T-helper 2 cell treated with Interferon-gamma antibody and Interleukin-4, amounts not matched to agents 5 μg/mL and 100 μg/mL, for 36 hours (primary cell): ENCODE data around the gene MYLK.

Experiments
- DNase-seq: peaks from one replicate; pipeline ENCODE4 v3.0.0; 2021; ENCODE audit warnings: low spot score
- H3K27ac Mint-ChIP-seq: one replicate; pipeline ENCODE4 v1.8.0; 2021; ENCODE audit warnings: mild to moderate bottlenecking, mixed read lengths
- H3K27me3 Mint-ChIP-seq: one replicate; pipeline ENCODE4 v1.8.0; 2021; ENCODE audit warnings: low read depth, mixed read lengths
- H3K36me3 Mint-ChIP-seq: one replicate; pipeline ENCODE4 v1.8.0; 2021; ENCODE audit warnings: low read depth, mixed read lengths
- H3K4me1 Mint-ChIP-seq: one replicate; pipeline ENCODE4 v1.8.0; 2021; ENCODE audit warnings: low read depth, mixed read lengths
- H3K4me3 Mint-ChIP-seq: one replicate; pipeline ENCODE4 v1.8.0; 2022; ENCODE audit warnings: mild to moderate bottlenecking, moderate library complexity, mixed read lengths
- H3K9me3 Mint-ChIP-seq: one replicate; pipeline ENCODE4 v1.8.0; 2021; ENCODE audit warnings: mixed read lengths

The MYLK gene

GRCh38 chr3:123805101-123805500, 79.0 kb downstream of the MYLK start:
- no peaks in the 10 kb centered on the region for H3K9me3 Mint-ChIP-seq
- no peaks in the 10 kb centered on the region for H3K27me3 Mint-ChIP-seq
- H3K4me3 Mint-ChIP-seq: no peak overlapping the region
- DNase-seq: no peak
- no peak overlapping the region for H3K27ac Mint-ChIP-seq
- no peaks in the 10 kb centered on the region for H3K4me1 Mint-ChIP-seq
- H3K36me3 Mint-ChIP-seq: no peaks in the 10 kb centered on the region

GRCh38 chr3:123804676-123805075, 79.5 kb downstream of the MYLK start:
- no peak overlapping the region for H3K4me3 Mint-ChIP-seq
- H3K9me3 Mint-ChIP-seq: no peaks in the 10 kb centered on the region
- DNase-seq: no peak
- H3K4me1 Mint-ChIP-seq: no peaks in the 10 kb centered on the region
- H3K36me3 Mint-ChIP-seq: no peaks in the 10 kb centered on the region
- no peaks in the 10 kb centered on the region for H3K27me3 Mint-ChIP-seq
- no peak overlapping the region for H3K27ac Mint-ChIP-seq

DNA sequence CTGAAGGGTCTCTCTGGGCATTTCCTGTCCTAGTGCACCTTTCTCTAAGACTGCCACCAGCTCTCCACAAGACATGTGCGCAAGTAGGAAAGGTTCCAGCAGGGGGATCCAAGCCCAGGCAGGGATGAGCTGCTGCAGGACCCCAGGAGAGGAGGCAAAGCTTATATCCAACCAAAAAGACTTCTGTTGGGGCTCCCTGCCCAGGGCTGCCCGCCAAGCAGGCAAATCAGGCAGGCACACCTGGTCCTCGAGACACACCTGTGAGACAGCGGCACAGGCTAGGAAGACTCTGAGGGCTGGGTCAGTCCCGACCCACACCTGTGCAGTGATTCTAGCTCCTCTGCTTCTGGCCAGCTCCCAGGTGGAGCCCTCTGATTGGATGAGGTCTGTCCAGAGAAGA, 80.6 kb downstream of the MYLK start:
- DNase-seq: no peak
- H3K4me3 Mint-ChIP-seq: no peak overlapping the region
- no peaks in the 10 kb centered on the region for H3K9me3 Mint-ChIP-seq
- H3K27ac Mint-ChIP-seq: no peak overlapping the region
- H3K36me3 Mint-ChIP-seq: no peaks in the 10 kb centered on the region
- no peaks in the 10 kb centered on the region for H3K27me3 Mint-ChIP-seq
- no peaks in the 10 kb centered on the region for H3K4me1 Mint-ChIP-seq

DNA sequence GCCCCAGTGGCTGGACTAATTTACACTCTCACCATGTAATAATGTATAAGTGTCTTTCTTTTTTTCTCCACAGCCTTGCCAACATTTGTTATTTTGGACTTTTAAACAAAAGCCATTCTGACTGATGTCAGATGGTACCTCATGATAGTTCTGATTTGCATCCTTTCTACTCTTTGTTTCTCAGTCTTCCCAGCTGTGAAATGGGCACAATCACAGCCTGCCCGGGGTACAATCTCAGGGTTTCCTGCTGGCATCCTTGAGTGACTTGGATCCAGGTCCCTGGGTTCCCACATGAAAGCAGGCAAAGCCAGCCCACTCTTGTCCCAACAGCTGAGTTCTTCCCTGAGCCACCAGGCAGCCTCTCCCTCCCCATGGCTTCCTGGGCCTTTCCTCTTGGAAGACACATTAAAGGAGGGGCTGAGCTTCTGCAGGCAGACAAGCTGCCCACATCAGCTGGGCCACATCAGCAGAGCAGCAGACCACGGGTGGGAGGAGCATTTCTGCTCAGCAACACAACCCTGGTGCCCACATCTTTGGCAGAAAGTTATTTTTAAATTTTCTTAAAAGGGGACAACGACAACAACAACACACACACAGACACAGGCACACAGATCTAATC, 82.0 kb downstream of the MYLK start:
- H3K9me3 Mint-ChIP-seq: no peaks in the 10 kb centered on the region
- no peak overlapping the region for H3K27ac Mint-ChIP-seq
- H3K4me3 Mint-ChIP-seq: no peak overlapping the region
- no peaks in the 10 kb centered on the region for H3K36me3 Mint-ChIP-seq
- H3K4me1 Mint-ChIP-seq: no peaks in the 10 kb centered on the region
- no peaks in the 10 kb centered on the region for H3K27me3 Mint-ChIP-seq
- DNase-seq: no peak

DNA sequence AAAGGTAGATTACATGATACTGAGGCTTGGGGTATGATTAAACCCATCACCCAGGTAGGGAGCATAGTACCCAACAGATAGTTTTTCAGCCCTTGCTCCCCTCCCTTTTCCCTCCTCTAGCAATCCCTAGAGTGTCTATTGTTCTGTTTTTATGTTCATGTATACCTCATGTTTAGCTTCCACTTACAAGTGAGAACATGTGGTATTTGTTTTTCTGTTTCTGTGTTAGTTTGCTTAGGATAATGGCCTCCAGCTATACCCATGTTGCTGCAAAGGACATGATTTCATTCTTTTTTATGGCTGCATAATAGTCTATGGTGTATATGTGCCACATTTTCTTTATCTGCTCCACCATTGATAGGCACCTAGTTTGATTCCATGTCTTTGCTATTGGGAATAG, 82.7 kb downstream of the MYLK start:
- no peak for DNase-seq
- Mint-ChIP-seq H3K9me3 (no peaks in the 10 kb centered on the region), H3K4me1 (no peaks in the 10 kb centered on the region), H3K27me3 (no peaks in the 10 kb centered on the region), H3K4me3 (no peak overlapping the region), H3K36me3 (no peaks in the 10 kb centered on the region), H3K27ac (no peak overlapping the region)

DNA sequence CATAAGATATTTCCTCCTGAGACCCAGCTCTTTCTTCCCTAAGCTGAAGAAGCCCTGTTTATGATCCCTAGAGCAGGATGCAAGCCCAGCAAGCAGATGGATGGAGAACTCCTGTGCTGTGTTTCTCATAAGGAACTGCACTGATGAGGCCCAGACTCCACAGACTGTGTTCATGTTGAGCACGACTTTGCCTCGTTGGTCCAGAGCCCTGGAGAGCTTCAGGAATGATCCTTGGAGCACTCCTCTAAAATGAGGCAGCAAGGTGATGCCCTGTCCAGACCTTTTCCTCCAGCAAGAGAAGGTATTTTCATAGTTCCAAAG, 83.8 kb downstream of the MYLK start:
- no peak overlapping the region for H3K27ac Mint-ChIP-seq
- H3K4me3 Mint-ChIP-seq: no peak overlapping the region
- H3K27me3 Mint-ChIP-seq: peaks cover 4% of the 10 kb centered on the region
- H3K4me1 Mint-ChIP-seq: no peaks in the 10 kb centered on the region
- no peak for DNase-seq
- H3K36me3 Mint-ChIP-seq: no peaks in the 10 kb centered on the region
- H3K9me3 Mint-ChIP-seq: no peaks in the 10 kb centered on the region

- no peaks in the 10 kb centered on the region for H3K36me3 Mint-ChIP-seq
- peaks cover 6% of the 10 kb centered on the region for H3K27me3 Mint-ChIP-seq
- no peak overlapping the region for H3K4me3 Mint-ChIP-seq
- DNase-seq: no peak
- no peak overlapping the region for H3K27ac Mint-ChIP-seq
- H3K4me1 Mint-ChIP-seq: no peaks in the 10 kb centered on the region
- H3K9me3 Mint-ChIP-seq: no peaks in the 10 kb centered on the region
Observed at GRCh38 chr3:123799544-123800361, 84.4 kb downstream of the MYLK start.

DNA sequence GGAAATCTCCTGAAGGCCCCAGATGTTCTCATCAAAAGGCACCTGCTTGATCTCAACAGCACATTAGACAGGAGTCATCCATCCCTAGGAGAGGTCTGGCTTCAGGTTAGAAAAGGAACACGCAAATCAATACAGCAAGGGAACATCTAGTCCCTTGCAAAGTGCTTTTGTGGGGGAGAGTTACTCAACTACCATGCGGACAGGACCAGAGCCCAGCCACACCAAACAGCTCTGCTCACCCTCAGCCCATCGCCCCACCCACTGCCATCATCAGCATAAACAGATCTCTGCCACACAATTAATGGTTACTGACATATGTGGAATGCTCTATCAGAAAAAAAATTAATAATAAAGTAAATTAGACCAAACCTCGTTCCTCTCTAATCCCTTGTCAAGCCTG, 85.6 kb downstream of the MYLK start:
- Mint-ChIP-seq H3K27me3 (peaks cover 10% of the 10 kb centered on the region), H3K36me3 (no peaks in the 10 kb centered on the region), H3K9me3 (no peaks in the 10 kb centered on the region), H3K27ac (no peak overlapping the region), H3K4me3 (no peak overlapping the region), H3K4me1 (no peaks in the 10 kb centered on the region)
- DNase-seq: no peak

GRCh38 chr3:123795471-123796251, 88.5 kb downstream of the MYLK start:
- Mint-ChIP-seq H3K36me3 (no peaks in the 10 kb centered on the region), H3K27me3 (peaks cover 14% of the 10 kb centered on the region), H3K27ac (no peak overlapping the region), H3K4me3 (no peak overlapping the region), H3K4me1 (no peaks in the 10 kb centered on the region), H3K9me3 (no peaks in the 10 kb centered on the region)
- DNase-seq: no peak

DNA sequence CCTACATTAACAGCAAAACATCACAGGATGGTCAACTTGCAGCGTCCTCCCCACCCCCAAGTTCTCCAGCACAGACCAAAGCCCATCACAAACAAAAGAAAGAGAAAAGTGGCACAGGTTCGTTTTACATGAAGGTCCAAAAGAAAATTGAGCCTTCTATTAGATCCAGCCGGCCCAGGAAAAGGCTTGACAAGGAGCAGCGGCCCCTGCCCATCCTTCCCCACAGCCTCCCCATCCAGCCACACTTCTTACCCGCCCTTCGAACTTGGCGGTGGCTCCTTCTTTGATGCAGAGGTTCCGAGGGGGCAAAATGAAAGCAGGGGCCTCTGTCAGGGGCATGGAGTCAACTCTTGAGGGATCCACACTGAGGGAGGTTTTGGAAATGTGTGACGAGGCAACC, 90.7 kb downstream of the MYLK start:
- Mint-ChIP-seq H3K9me3 (no peaks in the 10 kb centered on the region), H3K4me3 (no peak overlapping the region), H3K36me3 (no peaks in the 10 kb centered on the region), H3K27me3 (peaks cover 14% of the 10 kb centered on the region), H3K27ac (no peak overlapping the region), H3K4me1 (no peaks in the 10 kb centered on the region)
- no peak for DNase-seq

DNA sequence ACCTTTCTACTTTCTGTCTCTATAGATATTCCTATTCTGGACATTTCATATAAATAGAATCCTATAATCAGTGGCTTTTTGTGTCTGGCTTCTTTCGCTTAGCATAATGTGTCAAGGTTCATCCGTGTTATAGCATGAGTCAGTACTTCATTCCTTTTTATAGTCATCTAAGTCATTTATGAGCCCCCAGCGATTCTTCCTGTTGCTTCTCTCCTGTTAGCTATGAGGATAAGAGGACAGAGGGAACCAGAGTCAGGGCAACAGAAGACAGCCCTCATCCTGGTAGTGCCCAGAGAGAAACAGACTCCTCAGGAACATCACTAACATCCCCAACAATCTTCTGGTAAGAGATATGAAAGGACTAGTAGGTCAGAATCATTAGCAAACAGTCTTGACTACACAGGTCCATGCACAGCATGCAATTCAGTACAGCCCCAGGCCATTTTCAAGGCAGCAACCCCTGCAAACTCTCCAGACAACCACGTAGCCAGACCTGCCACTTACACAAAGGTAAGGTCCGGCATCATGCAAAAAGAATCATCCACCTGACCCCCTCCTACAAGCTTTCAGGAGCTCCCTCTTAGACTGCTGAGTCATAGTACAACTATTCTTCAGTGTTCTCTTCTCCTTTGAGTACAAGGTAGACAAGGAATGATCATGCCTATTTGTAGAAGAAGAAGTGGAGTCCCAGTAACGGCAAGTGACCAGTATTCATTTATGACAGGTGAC, 91.5 kb downstream of the MYLK start:
- no peak overlapping the region for H3K4me3 Mint-ChIP-seq
- no peaks in the 10 kb centered on the region for H3K36me3 Mint-ChIP-seq
- no peak for DNase-seq
- H3K27me3 Mint-ChIP-seq: peaks cover 14% of the 10 kb centered on the region
- H3K9me3 Mint-ChIP-seq: no peaks in the 10 kb centered on the region
- no peaks in the 10 kb centered on the region for H3K4me1 Mint-ChIP-seq
- no peak overlapping the region for H3K27ac Mint-ChIP-seq

- Mint-ChIP-seq H3K4me1 (no peaks in the 10 kb centered on the region), H3K36me3 (no peaks in the 10 kb centered on the region), H3K27ac (no peak overlapping the region), H3K9me3 (no peaks in the 10 kb centered on the region), H3K27me3 (peaks cover 14% of the 10 kb centered on the region), H3K4me3 (no peak overlapping the region)
- no peak for DNase-seq
Observed at GRCh38 chr3:123791898-123792297, 92.2 kb downstream of the MYLK start.

DNA sequence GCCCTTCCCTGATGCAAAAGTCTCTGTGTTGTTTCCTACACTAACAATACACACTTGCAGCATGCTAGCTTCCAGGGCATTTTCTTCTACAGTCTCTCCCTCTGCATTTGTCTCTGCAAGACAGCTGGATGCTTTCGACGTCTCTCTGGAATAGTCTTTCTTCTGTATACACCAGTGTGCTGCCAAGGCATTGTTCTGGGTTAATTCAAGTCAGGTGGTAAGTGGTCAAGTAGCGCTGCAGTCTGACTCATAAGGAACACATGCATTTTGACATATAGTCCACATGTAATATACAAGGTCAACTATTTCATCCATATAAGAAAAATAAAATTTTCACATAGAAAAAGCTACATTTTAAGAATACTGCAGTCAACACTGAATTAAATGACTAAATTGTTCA, 92.7 kb downstream of the MYLK start:
- H3K36me3 Mint-ChIP-seq: no peaks in the 10 kb centered on the region
- H3K27me3 Mint-ChIP-seq: peaks cover 14% of the 10 kb centered on the region
- H3K9me3 Mint-ChIP-seq: no peaks in the 10 kb centered on the region
- H3K4me3 Mint-ChIP-seq: no peak overlapping the region
- H3K4me1 Mint-ChIP-seq: no peaks in the 10 kb centered on the region
- no peak for DNase-seq
- no peak overlapping the region for H3K27ac Mint-ChIP-seq

- Mint-ChIP-seq H3K4me1 (no peaks in the 10 kb centered on the region), H3K9me3 (no peaks in the 10 kb centered on the region), H3K4me3 (no peak overlapping the region), H3K27me3 (peaks cover 11% of the 10 kb centered on the region), H3K36me3 (no peaks in the 10 kb centered on the region), H3K27ac (no peak overlapping the region)
- DNase-seq: no peak
Observed at GRCh38 chr3:123791073-123791370, 93.1 kb downstream of the MYLK start.
